ENCODE data around the gene FMN2. TPM values are rescaled to one million over a fixed set of nuclear protein-coding genes. Genes with fewer than 3 reads are reported as not detected.

FMN2 gene
- total RNA-seq, 3 donors from 2014 or later (not counting 1 experiment from before 2014, with no cell fraction given): not detected

- H3K27ac Mint-ChIP-seq: no peak overlapping the region
- Histone ChIP-seq H3K27me3 (ENCODE audit: control insufficient read depth, insufficient read depth, low read length) (no peaks in the 10 kb centered on the region), H3K9me3 (ENCODE audit: control insufficient read depth, insufficient read depth, low read length) (no peaks in the 10 kb centered on the region), H3K4me1 (ENCODE audit: control insufficient read depth, insufficient read depth, low read length) (no peaks in the 10 kb centered on the region), H3K4me3 (ENCODE audit: low read length) (no peak overlapping the region), H3K36me3 (ENCODE audit: control insufficient read depth, insufficient read depth, low read length) (no peaks in the 10 kb centered on the region), H3K27ac (ENCODE audit: low read length) (no peak overlapping the region)
- peaks cover 0 to 6% of the 10 kb centered on the region in 2 donors for H3K27me3 Mint-ChIP-seq (ENCODE audit: low read depth in 2 of 2)
- H3K4me1 Mint-ChIP-seq: no peaks in the 10 kb centered on the region
- DNase-seq (no peak), ATAC-seq (no peak)
- no peak for TF ChIP-seq CTCF (IDR thresholded peaks at IDR 0.05)
- H3K36me3 Mint-ChIP-seq: no peaks in the 10 kb centered on the region
- WGBS (ENCODE audit: insufficient coverage): 77% methylated on average over 8 of the region's 9 CpGs
- H3K9me3 Mint-ChIP-seq: peaks cover 0 to 4% of the 10 kb centered on the region in 2 donors
- intact Hi-C loops (cut with micrococcal nuclease): no loop called here
- no peak overlapping the region for H3K4me3 Mint-ChIP-seq
Measured at GRCh38 chr1:240199758-240200645, 108.3 kb downstream of the FMN2 start.

- Histone ChIP-seq H3K4me3 (ENCODE audit: low read length) (no peak overlapping the region), H3K36me3 (ENCODE audit: control insufficient read depth, insufficient read depth, low read length) (no peaks in the 10 kb centered on the region), H3K27me3 (ENCODE audit: control insufficient read depth, insufficient read depth, low read length) (no peaks in the 10 kb centered on the region), H3K9me3 (ENCODE audit: control insufficient read depth, insufficient read depth, low read length) (no peaks in the 10 kb centered on the region), H3K27ac (ENCODE audit: low read length) (no peak overlapping the region), H3K4me1 (ENCODE audit: control insufficient read depth, insufficient read depth, low read length) (no peaks in the 10 kb centered on the region)
- H3K27me3 Mint-ChIP-seq (ENCODE audit: low read depth in 2 of 2): peaks cover 0 to 6% of the 10 kb centered on the region in 2 donors
- H3K4me1 Mint-ChIP-seq: no peaks in the 10 kb centered on the region
- no peak for ATAC-seq
- no peak for DNase-seq
- H3K27ac Mint-ChIP-seq: no peak overlapping the region
- no peak overlapping the region for H3K4me3 Mint-ChIP-seq
- no peaks in the 10 kb centered on the region for H3K36me3 Mint-ChIP-seq
- TF ChIP-seq CTCF (IDR thresholded peaks at IDR 0.05): no peak
- intact Hi-C loops (cut with micrococcal nuclease): no loop called here
- H3K9me3 Mint-ChIP-seq: peaks cover 0 to 4% of the 10 kb centered on the region in 2 donors
- WGBS (ENCODE audit: insufficient coverage): 89% methylated on average over 4 of the region's 4 CpGs
Measured at GRCh38 chr1:240201931-240202330, 110.2 kb downstream of the FMN2 start.

GRCh38 chr1:240207073-240207709 lies 115.5 kb downstream of the FMN2 start:
- Histone ChIP-seq H3K27ac (ENCODE audit: low read length) (no peak overlapping the region), H3K36me3 (ENCODE audit: control insufficient read depth, insufficient read depth, low read length) (no peaks in the 10 kb centered on the region), H3K4me1 (ENCODE audit: control insufficient read depth, insufficient read depth, low read length) (no peaks in the 10 kb centered on the region), H3K9me3 (ENCODE audit: control insufficient read depth, insufficient read depth, low read length) (no peaks in the 10 kb centered on the region), H3K27me3 (ENCODE audit: control insufficient read depth, insufficient read depth, low read length) (no peaks in the 10 kb centered on the region), H3K4me3 (ENCODE audit: low read length) (no peak overlapping the region)
- Mint-ChIP-seq H3K9me3 (peaks cover 0 to 4% of the 10 kb centered on the region in 2 donors), H3K4me1 (no peaks in the 10 kb centered on the region), H3K4me3 (no peak overlapping the region), H3K36me3 (no peaks in the 10 kb centered on the region), H3K27ac (no peak overlapping the region), H3K27me3 (ENCODE audit: low read depth in 2 of 2) (no peaks in the 10 kb centered on the region)
- no peak for TF ChIP-seq CTCF (IDR thresholded peaks at IDR 0.05)
- DNase-seq (no peak), ATAC-seq (no peak)
- intact Hi-C loops (cut with micrococcal nuclease): no loop called here
- WGBS (ENCODE audit: insufficient coverage): 93% methylated on average over 18 of the region's 18 CpGs
